H1 (cell line): ENCODE measurements around the gene PCDHA11. TPM values are rescaled to one million over a fixed set of nuclear protein-coding genes. Genes with fewer than 3 reads are reported as not detected.

Source experiments
- CTCF ChIP-seq, 3 experiments: IDR thresholded peaks; 1 replicate in 2 of 3; 2 replicates in 1 of 3; pipeline versions ENCODE4 v1.5.1 to v1.6.1; 2011; ENCODE audit warnings: low read length in 3 of 3, mild to moderate bottlenecking in 3 of 3, inconsistent platforms in 2 of 3, low read depth in 1 of 3, moderate library complexity in 1 of 3; ENCODE audit not compliant: insufficient read depth in 1 of 3; ENCODE audit errors: control extremely low read depth in 1 of 3
- HDAC6 ChIP-seq: IDR thresholded peaks from one replicate; pipeline ENCODE4 v1.7.1; 2012; ENCODE audit warnings: low read depth, mild to moderate bottlenecking, inconsistent platforms, low read length, moderate library complexity
- KDM4A ChIP-seq: IDR thresholded peaks from one replicate; pipeline ENCODE4 v1.7.1; 2012; ENCODE audit warnings: low read depth, mild to moderate bottlenecking, moderate library complexity, low read length, inconsistent platforms; ENCODE audit not compliant: severe bottlenecking
- POU5F1 ChIP-seq: IDR thresholded peaks from 2 replicates; pipeline ENCODE4 v1.6.1; 2011; ENCODE audit warnings: low read depth, mild to moderate bottlenecking, low read length, moderate library complexity
- SIN3A ChIP-seq, 2 experiments: IDR thresholded peaks in 1 of 2; conservative IDR thresholded peaks in 1 of 2; 2 replicates each; pipeline ENCODE4 v1.6.1; 2011 to 2012; ENCODE audit warnings: low read length in 2 of 2, improper control_type of control experiment in 1 of 2, low read depth in 1 of 2, mild to moderate bottlenecking in 1 of 2
- polyA plus RNA-seq, 7 experiments: library from polyadenylated mRNA; depleted of rRNA in 3 of 7; stranded (reverse) in 5 of 7; unstranded in 2 of 7; fragments of >200 nt in 5 of 7; fragments of 200-250 nt in 2 of 7; gene quantifications; 1 replicate in 5 of 7; 2 replicates in 1 of 7; 4 replicates in 1 of 7; pipeline versions ENCODE4 v1.2.1 to v1.2.3, GENCODE V29; 2011 to 2013; ENCODE audit warnings: missing spikeins in 2 of 7, mixed read lengths in 2 of 7
- total RNA-seq: library from RNA; stranded (reverse); fragmentation: NEBNext Ultra II Directional; extraction: Animal tissue kit (Norgen Biotek cat#: 25700); gene quantifications from 2 replicates; pipeline ENCODE4 v1.2.1, GENCODE V29; 2021

PCDHA11 gene
- total and polyA plus RNA-seq, 2 of the 8 experiments (the other 6 are each of a cell fraction or from before 2014, with no cell fraction given), result 4.7 to 6.6 TPM

DNA sequence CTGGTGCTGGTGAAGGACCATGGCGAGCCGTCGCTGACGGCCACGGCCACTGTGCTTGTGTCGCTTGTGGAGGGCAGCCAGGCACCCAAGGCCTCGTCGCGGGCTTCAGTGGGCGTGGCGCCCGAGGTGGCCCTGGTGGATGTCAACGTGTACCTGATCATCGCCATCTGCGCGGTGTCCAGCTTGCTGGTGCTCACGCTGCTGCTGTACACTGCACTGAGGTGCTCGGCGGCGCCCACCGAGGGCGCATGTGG lies 10.8 kb upstream of the PCDHA11 start (continued):
- TF ChIP-seq KDM4A (no peak), CTCF (IDR thresholded peaks at IDR 0.05; ENCODE audit: control extremely low read depth in 1 of 3, insufficient read depth in 1 of 3, low read depth in 1 of 3, low read length in 3 of 3) (no peak), POU5F1 (no peak), HDAC6 (no peak), SIN3A (conservative IDR thresholded peaks at IDR 0.05 in 1 of 2, IDR thresholded peaks at IDR 0.05 in 1 of 2; ENCODE audit: low read depth in 1 of 2, low read length in 2 of 2) (no peak)
